ENCODE measurements around the gene MYH16.
"Not testable (repeated sequence)": the region's sequence is repeated elsewhere in the genome, so short reads cannot be mapped to it uniquely, and the experiment has no call there.

The MYH16 gene

DNA sequence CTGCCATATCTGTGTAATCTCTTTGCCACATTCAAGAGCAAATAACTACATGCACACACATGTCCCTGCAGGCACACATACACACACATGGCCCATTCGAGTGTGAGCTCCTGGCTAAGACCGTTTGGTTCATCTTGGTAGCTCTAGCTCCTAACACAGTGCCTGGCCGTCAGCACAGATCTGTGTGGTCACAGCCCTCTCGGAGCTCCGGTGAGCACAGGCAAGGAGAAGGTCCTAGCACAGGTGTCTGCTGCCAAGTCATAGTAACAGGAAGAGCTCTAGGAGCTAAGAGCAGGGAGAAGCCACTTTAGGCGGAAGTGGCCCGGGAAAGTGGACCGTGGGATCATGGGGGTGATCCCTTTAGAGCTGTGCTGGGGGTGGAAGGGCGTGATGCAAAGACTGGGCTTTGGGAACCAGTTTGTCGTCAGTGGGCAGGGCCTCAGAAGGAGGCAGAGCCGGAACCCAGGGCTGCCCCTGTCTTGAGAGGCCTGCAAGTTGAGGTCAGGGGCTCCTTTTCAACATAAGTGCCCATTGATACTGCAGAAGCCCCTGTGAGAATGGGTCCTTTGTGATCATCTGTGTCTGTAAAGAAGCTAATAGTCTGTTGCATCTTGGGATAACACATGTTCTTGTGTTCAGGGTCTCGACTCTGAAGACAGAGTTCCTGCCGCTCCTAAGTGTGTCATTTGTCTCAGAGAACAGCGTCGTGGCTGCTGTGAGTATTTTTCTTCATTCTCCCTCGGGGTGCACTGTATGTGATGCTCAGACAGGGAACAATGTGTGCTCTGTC, 85.3 kb downstream of the MYH16 start:
- peak in 1 of 14 donors; percentile 6 for DNase-seq

DNA sequence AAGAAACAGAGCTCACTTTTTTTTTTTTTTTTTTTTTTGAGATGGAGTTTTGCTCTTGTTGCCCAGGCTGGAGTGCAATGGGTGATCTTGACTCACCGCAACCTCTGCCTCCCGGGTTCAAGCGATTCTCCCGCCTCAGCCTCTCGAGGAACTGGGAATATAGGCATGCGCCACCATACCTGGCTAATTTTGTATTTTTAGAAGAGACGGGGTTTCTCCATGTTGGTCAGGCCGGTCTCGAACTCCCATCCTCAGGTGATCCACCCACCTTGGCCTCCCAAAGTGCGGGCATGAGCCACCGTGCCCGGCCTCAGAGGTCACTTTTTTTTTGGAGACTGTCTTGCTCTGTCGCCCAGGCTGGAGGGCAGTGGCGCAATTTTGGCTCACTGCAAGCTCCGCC, 85.9 kb downstream of the MYH16 start:
- not testable (repeated sequence) for DNase-seq

DNA sequence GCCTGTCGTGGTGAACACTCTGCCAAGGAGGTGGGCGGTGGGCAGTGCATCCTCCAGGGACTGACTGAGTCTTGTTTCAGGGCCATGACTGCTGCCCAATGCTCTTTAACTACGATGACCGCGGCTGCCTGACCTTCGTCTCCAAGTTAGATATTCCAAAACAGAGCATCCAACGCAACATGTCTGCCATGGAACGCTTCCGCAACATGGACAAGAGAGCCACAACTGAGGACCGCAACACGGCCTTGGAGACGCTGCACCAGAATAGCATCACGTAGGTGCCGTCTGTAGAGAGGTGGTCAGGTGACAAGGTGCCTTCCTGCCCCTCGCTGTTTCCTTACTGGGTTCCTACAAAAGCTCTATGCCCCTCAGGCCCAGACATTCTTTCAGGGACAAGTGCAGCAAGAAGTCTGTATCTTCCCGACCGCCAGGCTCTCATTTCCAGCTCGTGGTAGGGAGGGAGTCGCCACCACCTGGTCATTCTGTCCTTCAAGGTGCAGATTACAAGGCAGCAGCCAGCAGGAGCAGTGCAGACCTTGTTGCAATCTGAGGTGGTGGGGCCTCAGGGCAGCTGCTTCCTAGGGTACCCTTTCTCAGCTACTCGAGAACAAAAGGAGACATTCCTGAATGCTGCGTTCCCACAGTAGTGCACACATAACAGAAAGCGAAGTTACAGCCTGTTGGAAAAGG, 87.0 kb downstream of the MYH16 start:
- DNase-seq = no peak
